Muscle of arm (tissue), 12 donors: ENCODE results near the gene MED13L. TPM values are rescaled to one million over a fixed set of nuclear protein-coding genes. Genes with fewer than 3 reads are reported as not detected.
"Not testable (repeated sequence)": the region's sequence is repeated elsewhere in the genome, so short reads cannot be mapped to it uniquely, and the experiment has no call there.

Source experiments
- DNase-seq: peaks from one replicate; pipeline ENCODE4 v3.0.0-alpha.2; 2013
- polyA plus RNA-seq, 12 donors: library from polyadenylated mRNA; unstranded; fragments of 120-200 nt; gene quantifications; one replicate each; pipeline ENCODE4 v1.2.1, GENCODE V29; 2013; ENCODE audit not compliant: insufficient read length in 12 of 12

MED13L gene
- polyA plus RNA-seq, 12 donors = 44.9 to 66.0 (median 55.5) TPM; not detected in 1

DNA sequence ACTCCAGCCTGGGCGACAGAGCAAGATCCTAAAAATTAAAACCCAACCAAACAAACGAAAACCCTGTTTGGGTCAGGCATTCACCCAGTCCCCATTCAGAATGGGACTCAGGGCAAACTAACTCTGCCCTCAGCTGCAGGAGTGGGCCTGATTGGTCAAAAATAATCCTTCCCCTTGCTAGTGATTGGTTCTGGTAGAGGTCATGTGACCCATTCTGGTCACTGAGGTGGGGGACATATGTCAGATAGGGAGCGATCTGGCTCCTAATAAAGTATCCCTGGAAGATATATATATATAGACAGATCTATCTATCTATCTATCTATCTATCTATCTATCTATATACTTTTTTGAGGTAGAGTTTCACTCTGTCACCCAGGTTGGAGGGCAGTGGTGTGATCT lies 29.5 kb upstream of the MED13L start:
- no peak for DNase-seq

DNA sequence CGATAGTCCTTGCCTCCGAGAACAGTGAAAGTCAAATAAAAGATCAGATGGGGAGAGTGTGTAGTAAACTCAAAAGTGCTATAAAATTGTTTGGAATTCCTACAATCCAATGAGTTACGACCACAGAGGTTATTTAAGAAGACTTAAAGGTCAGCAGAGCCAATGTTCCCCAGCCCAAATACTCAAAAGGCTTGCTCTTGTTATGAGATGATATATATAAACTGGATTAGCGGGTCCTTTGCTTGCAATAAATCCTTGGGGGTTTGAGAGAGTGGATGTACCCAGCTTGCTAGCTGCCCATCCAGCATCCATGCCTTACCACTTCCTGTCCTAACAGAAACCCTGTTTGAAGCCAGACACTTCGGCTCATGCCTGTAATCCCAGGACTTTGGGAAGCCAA lies 29.0 kb upstream of the MED13L start:
- no peak for DNase-seq

DNA sequence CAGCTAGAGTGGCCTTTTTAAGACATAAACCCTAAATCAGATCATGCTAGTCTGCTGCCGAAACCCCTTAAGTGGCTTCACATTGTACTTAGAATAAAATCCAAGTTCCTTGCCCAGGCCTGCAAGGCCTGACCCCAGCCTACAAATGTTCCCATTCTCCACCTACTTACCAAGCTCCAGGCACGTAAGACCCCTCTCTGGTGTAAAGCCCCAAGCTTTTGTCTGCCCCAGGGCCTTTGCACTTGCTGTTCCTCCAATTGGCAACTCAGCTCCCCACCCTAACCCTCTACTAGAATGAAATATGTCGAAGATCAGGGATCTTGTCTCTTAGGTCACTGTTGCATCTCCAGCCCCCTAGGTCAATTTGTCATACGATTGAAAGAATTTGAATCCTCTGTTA lies 27.1 kb upstream of the MED13L start:
- no peak for DNase-seq

DNA sequence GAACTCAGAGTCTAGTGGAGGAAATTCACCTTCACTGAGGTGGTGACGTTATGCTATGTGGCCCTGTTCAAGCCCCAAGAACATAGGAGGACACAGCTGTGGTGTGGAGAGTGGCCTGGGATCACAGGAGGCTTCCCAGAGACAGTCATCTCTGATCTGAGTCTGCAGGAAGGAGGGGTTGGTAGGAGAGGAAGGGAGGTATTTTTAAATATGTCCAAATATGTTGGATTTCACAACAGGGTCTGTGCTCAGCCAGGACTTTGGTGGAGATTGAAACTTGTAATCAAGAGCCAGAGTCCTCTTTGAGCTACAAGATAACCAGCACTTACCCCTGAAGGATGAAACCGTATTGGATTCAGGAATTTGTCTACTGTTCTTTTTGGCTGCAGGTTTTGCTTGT lies 26.4 kb upstream of the MED13L start:
- DNase-seq = no peak

DNA sequence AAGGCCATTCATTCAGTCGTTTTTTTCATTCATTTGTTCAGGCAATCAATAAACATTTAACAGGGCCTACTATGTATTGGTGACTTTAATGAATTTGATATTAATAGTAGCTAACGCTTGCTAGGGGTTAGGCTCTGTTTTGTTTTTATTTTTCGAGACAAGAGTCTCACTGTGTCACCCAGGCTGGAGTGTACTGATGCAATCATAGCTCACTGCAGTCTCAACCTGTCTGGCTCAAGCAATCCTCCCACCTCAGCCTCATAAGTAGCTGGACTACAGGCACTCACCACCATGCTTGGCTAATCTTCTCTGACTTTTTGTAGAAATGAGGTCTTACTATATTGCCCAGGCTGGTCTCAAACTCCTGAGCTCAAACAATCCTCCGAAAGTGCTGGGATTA lies 25.6 kb upstream of the MED13L start:
- no peak for DNase-seq

DNA sequence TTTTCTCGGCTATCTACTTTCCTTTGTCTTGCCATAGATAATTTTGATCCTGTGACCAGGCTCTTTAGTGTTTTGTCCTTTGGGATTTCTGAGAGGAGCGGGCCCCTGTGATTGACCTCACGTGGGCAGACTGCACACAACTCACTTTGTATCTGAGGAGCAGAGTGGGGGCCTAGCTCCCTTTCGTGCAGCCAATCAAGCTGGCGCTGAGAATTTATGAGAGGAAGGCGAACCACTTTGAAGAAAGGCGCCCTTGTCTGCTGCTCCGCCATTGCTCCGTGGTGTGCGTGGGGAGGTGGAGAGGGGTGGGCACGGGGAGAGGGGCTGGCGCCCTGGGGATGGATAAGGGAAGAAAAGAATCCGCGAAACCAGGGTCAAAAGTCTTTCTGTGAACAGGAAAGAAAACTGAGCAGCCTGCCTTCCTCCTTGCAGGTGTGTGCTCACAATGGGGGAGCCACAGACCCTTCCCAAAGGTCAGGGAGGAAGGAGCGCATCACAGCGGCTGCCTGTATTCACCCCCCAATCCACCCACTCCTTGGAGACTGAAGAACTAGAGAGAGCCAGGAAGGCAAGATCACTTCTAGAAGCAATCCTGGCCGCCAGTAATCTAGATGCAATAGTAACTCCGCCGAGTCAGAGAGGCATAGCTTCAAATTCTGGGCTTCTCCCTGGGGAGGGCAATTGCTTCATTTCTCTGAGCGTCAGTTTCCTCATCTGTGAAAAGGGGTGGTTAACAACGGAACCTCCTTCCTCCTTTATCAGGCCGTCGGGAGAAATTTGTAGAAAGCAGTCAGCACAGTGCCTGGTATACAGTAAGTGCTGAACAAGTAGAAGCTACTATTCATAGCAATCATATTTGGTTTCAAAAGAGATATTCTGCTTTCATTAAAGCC lies 24.9 kb upstream of the MED13L start:
- DNase-seq = no peak

DNA sequence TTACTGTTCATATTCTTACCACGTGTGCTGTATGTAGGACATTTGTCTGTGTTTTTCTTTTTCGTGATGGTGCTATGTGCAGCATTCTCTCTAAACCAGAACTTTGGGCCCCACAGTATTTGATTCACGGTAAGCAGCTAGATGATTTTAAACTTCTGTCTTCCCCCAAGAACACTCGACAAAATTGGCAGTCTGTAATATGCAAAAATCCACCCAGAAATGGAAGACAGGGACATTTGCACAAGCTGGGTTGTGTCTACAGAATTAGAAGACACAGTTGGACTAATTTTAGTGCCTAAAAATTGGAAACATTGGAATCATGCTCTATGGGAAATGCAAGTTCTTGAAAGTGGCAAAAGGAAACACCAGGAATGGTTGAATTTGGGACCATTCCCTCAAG lies 24.1 kb upstream of the MED13L start:
- DNase-seq = no peak

DNA sequence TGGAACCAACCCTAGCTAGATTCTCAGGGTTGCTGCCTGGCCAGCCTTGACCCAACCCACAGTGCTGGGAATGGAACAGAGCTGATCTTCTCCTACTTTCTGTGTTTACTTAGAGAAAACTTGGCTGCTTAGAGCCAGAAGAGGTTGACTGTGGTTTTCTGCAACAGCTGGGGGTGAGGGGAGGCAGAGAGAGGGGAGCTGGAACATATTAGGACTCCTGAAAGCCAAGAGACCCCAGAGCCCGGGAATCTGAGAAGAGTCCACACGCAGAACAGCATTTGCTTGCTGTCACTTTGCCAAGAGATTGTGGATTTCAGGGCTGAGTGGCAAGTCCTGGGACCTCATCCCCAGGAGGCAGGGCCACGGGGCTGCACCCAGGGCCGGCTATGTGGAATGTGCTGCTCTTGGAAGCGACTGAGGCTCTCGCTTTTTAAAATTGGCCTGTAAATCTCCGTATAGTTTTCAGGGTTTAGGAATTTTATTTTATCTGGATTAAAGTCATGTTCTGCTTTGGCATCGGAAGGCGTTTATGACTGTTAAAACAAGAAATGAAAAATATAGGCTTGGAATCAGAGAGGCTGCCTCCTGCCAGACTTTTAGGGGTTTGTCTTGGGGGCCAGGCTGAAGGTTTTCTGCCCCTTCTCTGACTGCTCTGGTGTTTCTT lies 22.3 kb upstream of the MED13L start:
- DNase-seq = peak; percentile 52

DNA sequence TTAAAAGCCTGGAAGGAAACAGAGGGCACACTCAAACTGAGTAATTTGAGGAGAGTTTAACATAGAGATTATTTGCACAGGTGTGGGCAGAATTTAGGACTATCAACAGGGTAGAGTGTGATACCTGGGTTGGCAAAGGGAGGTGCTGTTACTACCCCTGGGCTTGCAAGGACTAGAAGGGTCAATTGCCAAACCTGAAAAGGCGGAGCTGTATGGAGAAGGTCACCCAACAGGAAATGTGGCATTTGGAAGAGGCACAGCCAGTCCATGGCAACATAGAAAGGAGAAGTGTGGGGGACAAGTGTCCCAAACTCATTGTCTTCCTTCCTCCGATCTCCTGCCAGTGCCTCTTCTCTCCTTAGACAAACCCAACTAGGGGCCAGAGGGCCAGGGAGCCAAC lies 21.6 kb upstream of the MED13L start:
- DNase-seq = no peak

DNA sequence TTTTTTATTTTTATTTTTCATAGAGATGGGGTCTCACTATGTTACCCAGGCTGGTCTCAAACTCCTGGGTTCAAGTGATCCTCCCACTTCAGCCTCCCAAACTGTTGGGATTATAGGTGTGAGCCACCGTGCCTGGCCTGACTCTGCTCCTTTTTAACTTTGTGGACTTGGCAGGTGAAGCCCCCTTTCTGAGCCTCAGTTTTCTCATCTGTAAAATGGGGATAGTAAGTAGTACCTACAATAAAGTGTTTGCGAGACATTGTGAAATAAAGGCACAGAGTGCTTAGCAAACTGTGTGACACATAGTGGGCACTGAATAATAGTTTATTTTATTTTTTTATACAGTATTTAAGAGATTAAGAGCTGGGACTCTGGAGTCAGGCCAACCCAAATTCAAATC lies 21.1 kb upstream of the MED13L start:
- no peak for DNase-seq

DNA sequence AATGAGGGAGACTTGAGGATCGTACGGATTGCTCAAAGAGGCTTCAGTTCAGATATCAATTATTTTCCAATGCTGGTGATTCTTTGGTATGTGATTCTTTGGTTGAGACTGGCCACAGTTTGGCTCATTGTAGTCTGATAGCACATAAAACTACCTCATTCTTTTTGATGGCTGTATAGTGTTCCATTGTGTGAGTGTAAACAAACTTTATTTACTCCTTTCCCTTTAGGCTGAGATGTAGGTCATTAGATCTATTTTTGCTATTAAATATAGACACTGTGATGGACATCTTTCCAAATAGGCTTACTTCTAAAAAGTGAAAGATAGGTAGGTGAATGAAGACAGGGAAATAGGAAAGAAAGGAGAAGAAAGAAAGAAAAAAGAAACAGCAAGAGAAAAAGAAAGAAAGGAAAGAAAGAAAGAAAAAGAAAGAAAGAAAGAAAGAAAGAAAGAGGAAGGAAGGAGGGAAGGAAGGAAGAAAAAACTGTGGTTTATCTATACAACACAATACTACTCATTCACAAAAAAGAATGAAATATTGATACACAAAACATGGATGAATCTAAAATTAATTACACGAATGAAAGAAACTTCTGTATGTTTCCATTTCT lies 19.8 kb upstream of the MED13L start:
- DNase-seq = no peak

DNA sequence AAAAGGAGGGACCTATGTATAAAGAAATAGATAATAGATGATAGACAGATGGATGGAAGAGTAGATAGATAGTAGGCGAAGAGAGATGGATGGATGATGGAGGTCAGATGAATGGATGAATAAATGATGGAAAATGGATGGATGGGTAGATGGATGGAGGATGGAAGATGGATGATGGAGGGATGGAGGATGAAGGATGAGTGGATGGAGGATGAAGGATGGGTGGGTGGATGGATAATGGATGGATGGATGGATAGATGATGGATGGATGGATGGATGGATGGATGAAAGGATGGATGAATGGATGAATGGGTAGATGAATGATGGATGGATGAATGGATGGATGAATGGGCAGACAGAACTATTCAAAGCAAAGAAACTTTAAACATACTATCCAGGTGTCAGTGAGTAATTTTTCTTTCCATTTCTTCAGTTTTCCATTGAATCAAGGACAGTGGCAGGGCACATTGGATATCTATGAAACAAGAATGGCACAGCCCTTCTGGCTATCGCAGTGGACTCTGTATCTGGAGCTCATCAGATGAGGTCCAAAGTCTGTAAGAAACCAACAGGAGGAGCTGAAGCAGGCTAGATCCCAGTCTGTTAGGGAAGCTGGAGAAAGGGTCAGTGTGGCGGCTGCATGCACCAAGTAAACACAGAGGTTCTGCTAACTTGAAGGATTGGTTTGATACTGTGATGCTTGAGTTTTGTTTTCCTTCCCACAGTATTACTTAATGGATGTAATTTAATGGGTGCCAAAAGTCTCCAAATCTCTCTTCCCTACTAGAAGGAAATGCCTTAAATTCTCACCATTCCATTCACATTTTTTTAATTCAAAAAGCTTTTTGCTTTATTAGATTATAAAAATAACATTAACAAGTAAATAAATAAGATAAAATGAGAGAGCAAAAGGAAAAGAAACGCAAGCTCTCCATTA lies 18.1 kb upstream of the MED13L start:
- no peak for DNase-seq

DNA sequence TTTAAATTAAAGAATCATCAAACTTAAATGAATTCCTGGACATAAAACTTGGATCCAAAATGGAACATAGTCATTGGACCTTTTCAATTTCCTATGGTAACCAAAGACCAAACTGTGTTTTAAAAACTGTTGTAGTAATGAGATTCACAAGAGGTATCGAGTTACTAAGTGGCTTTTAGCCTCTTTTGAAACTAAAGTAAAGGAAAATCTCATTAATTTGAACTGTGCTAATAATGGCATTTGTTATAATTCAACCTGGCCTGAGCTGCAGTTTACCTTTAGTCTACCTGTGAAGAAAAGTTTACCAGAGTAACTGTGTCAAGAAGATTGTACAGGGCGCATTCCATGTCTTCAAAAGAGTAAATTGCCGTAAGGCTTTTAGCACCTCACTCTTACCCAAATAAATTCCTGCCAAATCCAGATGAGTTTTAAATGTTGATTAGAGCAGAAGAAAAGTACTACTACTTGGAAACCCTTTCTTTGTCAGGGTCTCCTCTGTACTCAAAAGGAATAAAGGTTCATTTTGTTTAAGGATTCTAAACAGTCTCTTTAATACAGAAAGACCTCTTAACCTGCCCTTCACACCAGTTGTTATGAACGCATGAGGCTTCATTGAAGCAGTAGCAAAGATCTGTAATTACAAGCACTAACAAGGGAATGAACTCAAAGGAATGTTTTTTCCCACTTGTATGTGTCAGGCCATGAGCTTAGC lies 17.1 kb upstream of the MED13L start:
- DNase-seq = no peak

DNA sequence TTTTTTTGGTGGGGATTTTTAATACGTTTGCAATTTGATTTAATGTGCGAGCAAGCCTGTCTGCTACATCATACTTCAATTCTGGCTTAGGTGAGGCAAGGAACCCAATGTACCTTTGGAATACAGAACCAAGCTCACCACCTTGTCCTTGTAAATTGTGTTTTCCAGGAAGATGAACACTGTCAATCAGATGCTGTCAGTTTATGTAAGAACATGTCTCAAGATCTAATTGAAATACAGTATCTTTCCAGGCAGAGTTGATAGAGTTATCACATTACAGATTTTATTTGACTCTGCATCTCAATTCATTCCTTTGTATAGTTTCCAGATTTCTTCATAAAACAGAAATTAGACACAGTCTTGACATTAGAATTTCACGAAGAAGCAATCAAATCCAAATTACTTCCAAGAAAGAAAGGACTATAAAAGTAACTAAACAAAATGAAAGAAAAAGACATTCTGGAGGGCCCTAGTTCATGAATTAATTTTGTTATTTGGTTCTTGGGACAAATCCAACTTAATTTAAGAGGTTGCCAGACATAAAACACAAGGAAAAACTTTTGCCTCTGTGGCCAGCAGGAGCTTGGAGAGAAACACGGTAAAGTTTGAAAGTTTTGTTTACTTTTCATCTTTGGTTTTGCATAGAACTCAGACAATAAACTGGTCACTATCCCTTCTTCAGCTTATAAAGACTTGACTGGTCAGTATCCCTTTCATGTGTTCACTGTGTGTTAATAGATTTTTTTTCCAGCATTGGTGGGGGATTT lies 16.4 kb upstream of the MED13L start:
- DNase-seq = no peak

DNA sequence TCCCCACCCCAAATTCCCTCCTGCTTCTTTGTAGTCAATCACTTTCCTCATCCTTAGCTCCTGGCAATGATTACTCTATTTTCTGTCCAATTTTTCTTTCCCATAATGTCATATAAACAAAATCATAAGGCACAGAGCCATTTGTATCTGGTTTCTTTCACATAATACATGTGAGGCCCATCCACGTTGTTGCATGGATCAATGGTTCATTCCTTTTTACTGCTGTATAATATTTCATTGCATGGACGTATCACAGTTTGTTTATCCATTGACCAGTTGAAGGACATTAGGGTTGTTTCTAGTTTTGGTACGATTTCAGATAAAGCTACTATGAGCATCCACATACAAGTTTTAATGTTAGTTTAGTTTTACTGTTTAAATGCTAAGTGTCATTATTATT lies 13.7 kb upstream of the MED13L start:
- no peak for DNase-seq

DNA sequence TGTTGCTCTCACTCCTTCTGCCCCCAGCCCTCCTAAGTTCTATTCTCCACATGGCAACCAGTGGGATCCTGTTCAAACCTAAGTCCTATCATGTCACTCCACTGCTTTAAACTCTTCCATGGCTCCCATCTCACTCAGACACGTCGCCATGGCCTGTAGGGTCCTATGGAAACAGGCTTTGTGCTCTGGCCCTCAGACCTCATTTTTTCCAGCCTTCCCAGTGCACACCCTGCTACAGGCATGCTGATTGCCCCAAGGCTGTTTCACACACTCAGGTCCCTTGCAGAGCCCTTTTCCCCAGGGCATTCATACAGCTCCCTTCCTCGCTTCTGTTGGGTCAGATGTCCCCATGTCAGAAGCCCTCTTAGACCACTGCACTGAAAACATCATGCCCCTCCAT lies 11.2 kb upstream of the MED13L start:
- DNase-seq = no peak

DNA sequence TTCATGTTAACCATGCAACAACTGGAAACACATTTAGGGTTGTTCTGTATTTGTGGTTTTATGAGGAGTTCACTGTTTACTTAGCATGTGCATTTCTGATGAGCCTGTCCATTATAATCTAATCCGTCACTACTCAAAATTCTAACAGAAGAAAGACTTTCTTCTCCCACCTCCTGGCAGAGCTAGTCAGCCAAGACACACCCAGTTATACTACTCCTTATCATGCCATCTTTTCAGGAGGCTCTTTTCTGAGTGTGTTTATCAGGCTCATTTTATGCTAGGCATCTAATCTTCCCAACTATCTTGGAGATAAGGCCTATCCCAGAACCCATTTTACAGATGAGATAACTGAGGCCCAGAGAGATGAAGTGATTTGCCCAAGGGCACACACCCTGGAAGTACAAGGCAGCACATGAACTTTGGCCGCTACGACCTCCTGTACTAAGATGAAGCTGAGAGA lies 10.4 kb upstream of the MED13L start:
- no peak for DNase-seq

DNA sequence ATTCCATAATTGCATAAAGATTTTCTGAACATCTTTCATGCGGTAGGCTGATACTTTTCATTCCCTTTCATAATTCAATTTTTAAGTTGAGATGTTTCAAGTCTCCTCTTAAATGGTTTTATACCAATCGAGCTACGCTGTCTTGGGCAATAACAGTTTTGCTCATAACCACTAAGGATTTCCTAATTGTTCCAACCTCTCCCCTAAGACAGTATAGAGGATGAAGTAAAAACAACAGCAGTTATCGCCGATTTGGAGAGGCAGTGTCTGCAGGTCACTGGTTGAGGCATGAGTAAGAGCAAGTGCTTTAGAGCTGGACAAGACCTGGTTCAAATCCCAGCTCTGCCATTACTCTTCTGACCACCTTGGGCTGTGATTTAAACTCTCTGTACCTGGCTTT lies 6.9 kb upstream of the MED13L start:
- DNase-seq = no peak

DNA sequence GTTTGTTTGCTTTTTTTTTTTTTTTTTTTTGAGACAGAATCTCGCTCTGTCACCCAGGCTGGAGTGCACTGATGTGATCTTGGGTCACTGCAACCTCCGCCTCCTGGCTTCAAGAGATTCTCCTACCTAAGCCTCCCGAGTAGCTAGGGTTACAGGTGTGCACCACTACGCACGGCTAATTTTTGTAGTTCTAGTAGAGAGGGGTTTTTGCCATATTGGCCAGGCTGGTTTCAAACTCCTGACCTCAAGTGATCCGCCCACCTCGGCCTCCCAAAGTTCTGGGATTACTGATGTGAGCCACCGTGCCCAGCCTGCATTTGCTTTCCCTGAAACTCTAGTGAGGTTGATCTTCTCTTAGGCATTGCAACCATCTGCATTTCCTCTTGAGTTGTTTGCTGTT lies 6.4 kb upstream of the MED13L start:
- not testable (repeated sequence) for DNase-seq
